Aorta (tissue), 5 donors: ENCODE data around the gene BRICD5. TPM values are rescaled to one million over a fixed set of nuclear protein-coding genes. Genes with fewer than 3 reads are reported as not detected.

ENCODE experiments used
- ATAC-seq: fragments of 200-7000 bp; cut with Tn5 transposase; one replicate; pipeline ENCODE4 v1.9.1; 2022; ENCODE audit warnings: moderate library complexity; ENCODE audit not compliant: low FRiP score
- DNase-seq, 2 donors: peaks; one replicate each; pipeline ENCODE4 v3.0.0-alpha.2; 2020
- H3K27ac ChIP-seq, 2 donors: one replicate each; pipeline ENCODE4 v1.5.1; 2013; ENCODE audit warnings: low read length in 2 of 2, mild to moderate bottlenecking in 2 of 2, moderate library complexity in 2 of 2, control low read depth in 1 of 2, inconsistent platforms in 1 of 2, low read depth in 1 of 2
- H3K27me3 ChIP-seq, 2 donors: one replicate each; pipeline ENCODE4 v1.6.1; 2013; ENCODE audit warnings: control low read depth in 1 of 2, low read length in 1 of 2, mild to moderate bottlenecking in 1 of 2, moderate library complexity in 1 of 2; ENCODE audit not compliant: insufficient read depth in 2 of 2, control insufficient read depth in 1 of 2
- H3K36me3 ChIP-seq, 2 donors: one replicate each; pipeline ENCODE4 v1.6.1; 2013; ENCODE audit warnings: control low read depth in 1 of 2, low read length in 1 of 2, mild to moderate bottlenecking in 1 of 2; ENCODE audit not compliant: insufficient read depth in 2 of 2, control insufficient read depth in 1 of 2
- H3K4me1 ChIP-seq, 2 donors: one replicate each; pipeline ENCODE4 v1.6.1; 2013; ENCODE audit warnings: low read length in 2 of 2, control low read depth in 1 of 2, mild to moderate bottlenecking in 1 of 2, moderate library complexity in 1 of 2; ENCODE audit not compliant: insufficient read depth in 2 of 2, control insufficient read depth in 1 of 2
- H3K4me3 ChIP-seq, 2 donors: one replicate each; pipeline ENCODE4 v1.5.1; 2013; ENCODE audit warnings: low read length in 2 of 2, control low read depth in 1 of 2, mild to moderate bottlenecking in 1 of 2
- H3K9me3 ChIP-seq: one replicate; pipeline ENCODE4 v1.6.1; 2013; ENCODE audit warnings: mild to moderate bottlenecking, low read length; ENCODE audit not compliant: control insufficient read depth
- WGBS, 2 donors: extraction: QIAGEN DNeasy Blood & Tissue Kit; methylation state at CpG; one replicate each; pipeline ENCODE4 v1.1.7; 2013; 5-methylcytosine and 5-hydroxymethylcytosine counted together
- intact Hi-C, 2 donors: fragments of 100-400 bp; cut with DNase I; formaldehyde crosslinking; loops; one replicate each; pipeline versions ENCODE4 v1.14.2 to v1.15.0; 2022
- polyA plus RNA-seq, 2 donors: library from polyadenylated mRNA; stranded (reverse); fragments of 200-250 nt; gene quantifications; one replicate each; pipeline ENCODE4 v1.2.3, GENCODE V29; 2013
- total RNA-seq, 2 donors: library from RNA; stranded (reverse); fragmentation: NEBNext Ultra II Directional; extraction: Animal tissue kit (Norgen Biotek cat#: 25700); gene quantifications; one replicate each; pipeline ENCODE4 v1.2.1, GENCODE V29; 2021
- donor health status: healthy with polysubstance abuse.
- donor health status: Bipolar disorder and iron deficiency.
- donor health status: DM: no; HTN: no; CAD: no.
- donor health status: DM: no; HTN: no; CAD: no.
- donor health status: DM: yes; HTN: yes; CAD: no.

The BRICD5 gene
- total and polyA plus RNA-seq, 4 donors = 0.88 to 36.1 (median 4.7) TPM

GRCh38 chr16:2234813-2235170 is 24.1 kb upstream of the BRICD5 start:
- Histone ChIP-seq H3K27ac (no peak overlapping the region), H3K27me3 (no peaks in the 10 kb centered on the region), H3K9me3 (no peaks in the 10 kb centered on the region), H3K4me1 (no peaks in the 10 kb centered on the region), H3K4me3 (no peak overlapping the region), H3K36me3 (peaks cover 0 to 7% of the 10 kb centered on the region in 2 donors)
- WGBS, 2 donors = 92 to 97% methylated on average over 18 of the region's 18 CpGs
- no peak for DNase-seq
- ATAC-seq = no peak
- intact Hi-C loops = no loop called here

- intact Hi-C loops = no loop called here
- no peak for DNase-seq
- peaks cover 0 to 13% of the 10 kb centered on the region in 2 donors for H3K36me3 ChIP-seq
- H3K27me3 ChIP-seq = no peaks in the 10 kb centered on the region
- H3K4me1 ChIP-seq = no peaks in the 10 kb centered on the region
- no peak overlapping the region for H3K4me3 ChIP-seq
- 95 to 97% methylated on average over 45 to 51 of the region's 51 CpGs for WGBS, 2 donors
- H3K27ac ChIP-seq = no peak overlapping the region
- no peaks in the 10 kb centered on the region for H3K9me3 ChIP-seq
- no peak for ATAC-seq
Observed at GRCh38 chr16:2233872-2234812, 23.5 kb upstream of the BRICD5 start.

- Histone ChIP-seq H3K9me3 (no peaks in the 10 kb centered on the region), H3K4me3 (no peak overlapping the region), H3K27ac (no peak overlapping the region), H3K36me3 (peaks cover 0 to 14% of the 10 kb centered on the region in 2 donors), H3K27me3 (no peaks in the 10 kb centered on the region), H3K4me1 (no peaks in the 10 kb centered on the region)
- ATAC-seq (no peak), DNase-seq (no peak)
- intact Hi-C loops = no loop called here
- 91% methylated on average over 28 of the region's 28 CpGs for WGBS, 2 donors
Observed at GRCh38 chr16:2233046-2233775, 22.5 kb upstream of the BRICD5 start.

- no peaks in the 10 kb centered on the region for H3K27me3 ChIP-seq
- ATAC-seq = no peak
Observed at GRCh38 chr16:2232094-2232990, 21.7 kb upstream of the BRICD5 start.

GRCh38 chr16:2231016-2231931 is 20.6 kb upstream of the BRICD5 start:
- Histone ChIP-seq H3K4me3 (no peak overlapping the region), H3K36me3 (peaks cover 0 to 14% of the 10 kb centered on the region in 2 donors), H3K27me3 (no peaks in the 10 kb centered on the region), H3K4me1 (no peaks in the 10 kb centered on the region), H3K9me3 (no peaks in the 10 kb centered on the region), H3K27ac (no peak overlapping the region)
- no peak for DNase-seq
- intact Hi-C loops = no loop called here
- WGBS, 2 donors = 84 to 86% methylated on average over 29 of the region's 29 CpGs
- no peak for ATAC-seq

More at GRCh38 chr16:2232094-2232990, 21.7 kb upstream of the BRICD5 start:
- no peak for DNase-seq
- H3K36me3 ChIP-seq = peaks cover 0 to 14% of the 10 kb centered on the region in 2 donors
- WGBS, 2 donors = 89 to 93% methylated on average over 36 to 41 of the region's 41 CpGs
- H3K9me3 ChIP-seq = no peaks in the 10 kb centered on the region
- intact Hi-C loops = no loop called here
- H3K4me1 ChIP-seq = no peaks in the 10 kb centered on the region
- H3K27ac ChIP-seq = no peak overlapping the region
- no peak overlapping the region for H3K4me3 ChIP-seq

- Histone ChIP-seq H3K4me1 (no peaks in the 10 kb centered on the region), H3K27ac (no peak overlapping the region), H3K4me3 (no peak overlapping the region), H3K9me3 (no peaks in the 10 kb centered on the region), H3K27me3 (no peaks in the 10 kb centered on the region), H3K36me3 (peaks cover 0 to 14% of the 10 kb centered on the region in 2 donors)
- DNase-seq = no peak
- ATAC-seq = no peak
- WGBS, 2 donors = 89 to 93% methylated on average over 13 of the region's 13 CpGs
- intact Hi-C loops = no loop called here
Observed at GRCh38 chr16:2230376-2230775, 19.7 kb upstream of the BRICD5 start.

- Histone ChIP-seq H3K4me3 (no peak overlapping the region), H3K27ac (no peak overlapping the region), H3K27me3 (no peaks in the 10 kb centered on the region), H3K36me3 (peaks cover 0 to 11% of the 10 kb centered on the region in 2 donors), H3K9me3 (no peaks in the 10 kb centered on the region), H3K4me1 (no peaks in the 10 kb centered on the region)
- 87 to 91% methylated on average over 21 to 23 of the region's 23 CpGs for WGBS, 2 donors
- no peak for ATAC-seq
- no peak for DNase-seq
- intact Hi-C loops = no loop called here
Observed at GRCh38 chr16:2229632-2230250, 19.1 kb upstream of the BRICD5 start.
